Measurements from ENCODE around the gene MRPS6.

- TF ChIP-seq CTCF (IDR thresholded peaks at IDR 0.05) (no peak), POLR2A (IDR thresholded peaks at IDR 0.05) (no peak), POLR2AphosphoS5 (IDR thresholded peaks at IDR 0.05) (no peak)
Observed at GRCh38 chr21:34105947-34106541, 32.7 kb downstream of the MRPS6 start.

Measured in suprapubic skin (tissue), 4 donors.